ENCODE results near the gene SCAMP4. TPM values are rescaled to one million over a fixed set of nuclear protein-coding genes. Genes with fewer than 3 reads are reported as not detected.

Gene SCAMP4
- total RNA-seq, 1 experiment from 2014 or later = 48.7 TPM

GRCh38 chr19:1888385-1888784 is 16.8 kb upstream of the SCAMP4 start:
- Mint-ChIP-seq H3K36me3 (ENCODE audit: insufficient read depth, unreplicated experiment) (no peaks in the 10 kb centered on the region), H3K27me3 (ENCODE audit: insufficient read depth, unreplicated experiment) (no peaks in the 10 kb centered on the region), H3K4me1 (ENCODE audit: insufficient read depth, unreplicated experiment) (peaks cover 11% of the 10 kb centered on the region), H3K9me3 (ENCODE audit: unreplicated experiment) (no peaks in the 10 kb centered on the region), H3K27ac (ENCODE audit: low read depth, unreplicated experiment) (no peak overlapping the region), H3K4me3 (ENCODE audit: unreplicated experiment) (no peak overlapping the region)
- ChIA-PET POLR2A (no interaction called here), CTCF (no interaction called here)
- intact Hi-C loops (cut with micrococcal nuclease) = no loop called here
- TF ChIP-seq, protein P1, sequence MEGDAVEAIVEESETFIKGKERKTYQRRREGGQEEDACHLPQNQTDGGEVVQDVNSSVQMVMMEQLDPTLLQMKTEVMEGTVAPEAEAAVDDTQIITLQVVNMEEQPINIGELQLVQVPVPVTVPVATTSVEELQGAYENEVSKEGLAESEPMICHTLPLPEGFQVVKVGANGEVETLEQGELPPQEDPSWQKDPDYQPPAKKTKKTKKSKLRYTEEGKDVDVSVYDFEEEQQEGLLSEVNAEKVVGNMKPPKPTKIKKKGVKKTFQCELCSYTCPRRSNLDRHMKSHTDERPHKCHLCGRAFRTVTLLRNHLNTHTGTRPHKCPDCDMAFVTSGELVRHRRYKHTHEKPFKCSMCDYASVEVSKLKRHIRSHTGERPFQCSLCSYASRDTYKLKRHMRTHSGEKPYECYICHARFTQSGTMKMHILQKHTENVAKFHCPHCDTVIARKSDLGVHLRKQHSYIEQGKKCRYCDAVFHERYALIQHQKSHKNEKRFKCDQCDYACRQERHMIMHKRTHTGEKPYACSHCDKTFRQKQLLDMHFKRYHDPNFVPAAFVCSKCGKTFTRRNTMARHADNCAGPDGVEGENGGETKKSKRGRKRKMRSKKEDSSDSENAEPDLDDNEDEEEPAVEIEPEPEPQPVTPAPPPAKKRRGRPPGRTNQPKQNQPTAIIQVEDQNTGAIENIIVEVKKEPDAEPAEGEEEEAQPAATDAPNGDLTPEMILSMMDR (IDR thresholded peaks at IDR 0.05; ENCODE audit: unreplicated experiment) = no peak
- no peak for DNase-seq (ENCODE audit: unreplicated experiment)
- BruUV-seq (replicated peaks) = no TSS peak

- no peak overlapping the region for H3K27ac Mint-ChIP-seq (ENCODE audit: low read depth, unreplicated experiment)
- DNase-seq (ENCODE audit: unreplicated experiment) = no peak
- no peaks in the 10 kb centered on the region for H3K9me3 Mint-ChIP-seq (ENCODE audit: unreplicated experiment)
- H3K36me3 Mint-ChIP-seq (ENCODE audit: insufficient read depth, unreplicated experiment) = no peaks in the 10 kb centered on the region
- H3K27me3 Mint-ChIP-seq (ENCODE audit: insufficient read depth, unreplicated experiment) = no peaks in the 10 kb centered on the region
- BruUV-seq (replicated peaks) = no TSS peak
- no peak overlapping the region for H3K4me3 Mint-ChIP-seq (ENCODE audit: unreplicated experiment)
- POLR2A ChIA-PET = no interaction called here
- TF ChIP-seq, protein P1 (IDR thresholded peaks at IDR 0.05; ENCODE audit: unreplicated experiment) = no peak
- no peaks in the 10 kb centered on the region for H3K4me1 Mint-ChIP-seq (ENCODE audit: insufficient read depth, unreplicated experiment)
- CTCF ChIA-PET = no interaction called here
- intact Hi-C loops (cut with micrococcal nuclease) = no loop called here
These were observed 15.3 kb upstream of the SCAMP4 start for GRCh38 chr19:1889907-1890306.

DNA sequence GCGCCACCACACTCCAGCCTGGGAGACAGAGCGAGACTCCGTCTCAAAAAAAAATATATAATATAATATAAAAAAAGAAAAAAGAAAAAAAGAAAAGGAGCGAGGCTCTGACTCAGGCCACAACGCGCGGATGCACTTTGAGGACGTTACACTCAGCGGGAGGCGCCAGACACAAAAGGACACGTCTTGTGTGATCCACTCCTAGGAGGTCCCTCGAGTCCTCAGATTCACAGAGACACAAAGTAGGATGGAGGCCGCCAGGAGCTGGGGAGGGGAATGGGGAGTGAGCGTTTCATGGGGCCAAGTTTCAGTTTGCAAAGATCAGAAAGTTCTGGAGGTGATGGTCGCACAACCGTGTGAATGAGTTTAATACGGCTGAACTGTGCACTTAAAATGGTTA is 11.4 kb upstream of the SCAMP4 start:
- no peak for DNase-seq (ENCODE audit: unreplicated experiment)
- no peaks in the 10 kb centered on the region for H3K36me3 Mint-ChIP-seq (ENCODE audit: insufficient read depth, unreplicated experiment)
- POLR2A ChIA-PET = interaction anchor here (1.2 to 1.6 kb wide), 2 partner anchors 8 to 19 kb away, joined by 3 read pairs; partner anchors contain the start of gene ABHD17A
- intact Hi-C loops (cut with micrococcal nuclease) = no loop called here
- no peak overlapping the region for H3K4me3 Mint-ChIP-seq (ENCODE audit: unreplicated experiment)
- CTCF ChIA-PET = interaction anchor here (0.6 kb wide), 1 partner anchor 67 kb away, joined by 4 read pairs; no protein-coding TSS in a partner anchor
- TF ChIP-seq, protein P1 (IDR thresholded peaks at IDR 0.05; ENCODE audit: unreplicated experiment) = no peak
- no peaks in the 10 kb centered on the region for H3K9me3 Mint-ChIP-seq (ENCODE audit: unreplicated experiment)
- H3K27me3 Mint-ChIP-seq (ENCODE audit: insufficient read depth, unreplicated experiment) = no peaks in the 10 kb centered on the region
- no peaks in the 10 kb centered on the region for H3K4me1 Mint-ChIP-seq (ENCODE audit: insufficient read depth, unreplicated experiment)
- no TSS peak for BruUV-seq (replicated peaks)
- no peak overlapping the region for H3K27ac Mint-ChIP-seq (ENCODE audit: low read depth, unreplicated experiment)

DNA sequence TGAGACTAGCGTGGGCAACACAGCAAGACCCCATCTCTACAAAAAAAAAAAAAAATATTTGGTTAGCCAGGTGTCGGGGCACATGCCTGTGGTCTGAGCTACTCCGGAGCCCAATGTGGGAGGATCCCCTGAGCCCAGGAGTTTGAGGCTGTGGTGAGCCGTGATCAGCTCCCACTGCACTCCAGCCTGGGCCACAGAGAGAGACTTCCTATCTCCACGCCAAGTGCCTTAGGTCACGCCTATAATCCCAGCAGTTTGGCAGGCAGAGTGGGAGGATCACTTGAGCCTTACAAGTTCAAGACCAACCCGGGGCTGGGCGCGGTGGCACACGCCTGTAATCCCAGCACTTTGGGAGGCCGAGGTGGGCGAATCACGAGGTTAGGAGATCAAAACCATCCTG is 8.7 kb upstream of the SCAMP4 start:
- intact Hi-C loops (cut with micrococcal nuclease) = no loop called here
- Mint-ChIP-seq H3K9me3 (ENCODE audit: unreplicated experiment) (no peaks in the 10 kb centered on the region), H3K27ac (ENCODE audit: low read depth, unreplicated experiment) (no peak overlapping the region), H3K27me3 (ENCODE audit: insufficient read depth, unreplicated experiment) (no peaks in the 10 kb centered on the region), H3K36me3 (ENCODE audit: insufficient read depth, unreplicated experiment) (no peaks in the 10 kb centered on the region), H3K4me1 (ENCODE audit: insufficient read depth, unreplicated experiment) (no peaks in the 10 kb centered on the region), H3K4me3 (ENCODE audit: unreplicated experiment) (no peak overlapping the region)
- ChIA-PET CTCF (interaction anchor here (0.6 to 0.7 kb wide), 2 partner anchors 108 to 117 kb away, joined by 4 to 5 read pairs; no protein-coding TSS in a partner anchor), POLR2A (interaction anchor here (1.4 kb wide), 1 partner anchor 11 kb away, joined by 3 read pairs; no protein-coding TSS in a partner anchor)
- no peak for DNase-seq (ENCODE audit: unreplicated experiment)
- TF ChIP-seq, protein P1 (IDR thresholded peaks at IDR 0.05; ENCODE audit: unreplicated experiment) = no peak
- BruUV-seq (replicated peaks) = no TSS peak

Measured in MCF 10A (cell line).